Stimulated activated CD4-positive, alpha-beta T cell treated with anti-CD3 and anti-CD28 coated beads, Interleukin-4, amount 100 ng/mL, for 24 hours (primary cell): Measurements from ENCODE around the gene PUS1.
"Not testable (repeated sequence)": the region's sequence is repeated elsewhere in the genome, so short reads cannot be mapped to it uniquely, and the experiment has no call there.

Source experiments
- DNase-seq: peaks from one replicate; pipeline ENCODE4 v3.0.0-alpha.2; 2020

PUS1 gene

DNA sequence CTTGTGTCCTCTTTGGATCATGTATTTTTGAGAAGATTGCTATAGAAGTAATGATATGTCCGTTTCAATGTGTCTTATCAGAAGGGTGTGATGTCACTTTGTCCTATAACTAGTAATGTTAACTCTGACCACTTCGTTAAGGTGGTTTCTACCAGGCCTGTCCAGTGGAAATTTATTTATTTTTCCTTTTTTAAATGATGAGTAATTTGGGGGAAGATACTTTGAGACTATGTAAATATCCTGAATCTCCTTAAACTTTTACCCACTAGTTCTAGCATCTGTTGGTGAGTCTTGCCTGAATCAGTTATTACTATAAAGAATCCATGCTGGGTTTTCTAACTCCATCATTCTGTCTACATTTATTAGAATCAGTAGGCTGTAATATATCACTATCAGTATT lies 36.0 kb downstream of the PUS1 start:
- no peak for DNase-seq

DNA sequence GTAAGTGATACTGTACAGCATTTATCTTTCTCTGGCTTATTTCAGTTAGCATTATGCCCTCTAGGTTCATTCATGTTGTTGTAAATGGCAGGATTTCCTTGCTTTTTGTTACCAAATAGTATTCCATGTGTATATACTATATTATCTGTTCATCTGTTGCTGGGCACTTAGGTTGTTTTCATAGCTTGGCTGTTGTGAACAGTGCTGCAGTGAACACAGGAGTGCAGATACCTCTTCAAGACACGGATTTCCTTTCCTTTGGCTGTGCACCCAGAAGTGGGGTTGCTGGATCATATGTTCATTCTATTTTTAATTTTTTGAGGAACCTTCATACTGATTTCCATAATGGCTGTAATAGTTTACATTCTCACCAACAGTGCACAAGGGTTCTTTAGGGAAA lies 42.1 kb downstream of the PUS1 start:
- DNase-seq, result no peak

DNA sequence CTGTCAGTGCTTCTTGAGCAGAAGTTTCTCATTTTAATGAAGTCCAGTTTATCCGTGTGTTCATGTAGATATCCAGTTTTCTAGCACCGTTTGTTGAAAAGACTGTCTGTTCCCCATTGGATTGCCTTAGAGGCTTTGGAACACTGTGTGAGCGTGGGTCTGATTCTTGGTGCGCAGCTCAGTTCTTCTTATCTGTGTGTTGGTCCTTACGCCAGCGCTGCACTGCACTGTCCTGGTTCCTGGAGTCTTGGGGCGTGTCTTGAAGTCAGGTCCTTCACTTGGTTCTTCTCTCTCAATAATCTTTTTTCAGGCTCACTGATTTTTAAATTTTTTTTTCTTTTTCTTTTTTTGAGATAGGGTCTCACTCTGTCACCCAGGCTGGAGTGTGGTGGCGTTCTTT lies 46.2 kb downstream of the PUS1 start:
- no peak for DNase-seq

GRCh38 chr12:131979606-131980005 lies 50.5 kb downstream of the PUS1 start:
- no peak for DNase-seq

GRCh38 chr12:131980263-131980662 lies 51.2 kb downstream of the PUS1 start:
- DNase-seq, result no peak

DNA sequence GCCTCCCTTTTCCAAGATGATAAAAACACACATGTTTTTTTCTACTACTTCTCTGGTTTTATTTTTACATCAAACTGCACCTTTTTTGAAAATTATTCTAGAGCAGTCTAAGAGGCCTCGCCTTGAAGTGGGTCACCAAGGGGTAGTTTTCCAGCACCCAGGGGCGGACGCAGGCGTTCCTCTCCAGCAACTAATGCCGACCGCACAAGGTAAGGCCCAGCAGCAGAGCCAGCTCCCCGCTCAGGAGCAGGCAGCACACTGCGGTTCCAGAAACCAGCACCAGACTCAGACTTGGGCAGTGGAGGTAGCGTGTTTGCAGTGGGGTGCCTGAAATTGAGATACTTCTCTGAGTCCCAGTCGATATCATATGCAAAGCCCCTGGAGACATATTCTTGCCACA lies 52.3 kb downstream of the PUS1 start:
- DNase-seq, result no peak

GRCh38 chr12:131982041-131982440 lies 53.0 kb downstream of the PUS1 start:
- no peak for DNase-seq

DNA sequence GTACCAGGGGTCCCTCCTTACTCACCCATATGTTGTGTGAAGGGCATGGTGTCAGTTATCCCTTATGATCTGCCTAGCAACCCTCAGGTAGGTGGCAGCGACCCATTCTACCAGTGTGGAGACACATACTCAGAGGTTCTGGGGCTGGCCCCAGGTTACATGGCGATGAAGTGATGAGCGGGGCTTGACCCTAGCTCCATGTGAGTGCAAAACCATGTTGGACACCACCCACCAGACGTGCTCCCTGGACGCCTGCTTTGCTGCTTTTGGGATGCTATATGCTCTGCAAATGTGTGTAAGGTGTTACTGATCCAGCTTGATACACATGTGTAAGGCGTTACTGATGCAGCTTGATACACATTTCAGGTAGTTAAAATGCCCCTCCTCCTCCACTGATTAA lies 54.0 kb downstream of the PUS1 start:
- no peak for DNase-seq

GRCh38 chr12:131983554-131983953 lies 54.5 kb downstream of the PUS1 start:
- no peak for DNase-seq

GRCh38 chr12:131984334-131984733 lies 55.3 kb downstream of the PUS1 start:
- DNase-seq, result no peak

- DNase-seq, result not testable (repeated sequence)
These were observed 56.4 kb downstream of the PUS1 start for GRCh38 chr12:131985510-131985875.

GRCh38 chr12:131986361-131986760 lies 57.3 kb downstream of the PUS1 start:
- DNase-seq, result no peak

GRCh38 chr12:131986910-131987309 lies 57.8 kb downstream of the PUS1 start:
- DNase-seq, result no peak

DNA sequence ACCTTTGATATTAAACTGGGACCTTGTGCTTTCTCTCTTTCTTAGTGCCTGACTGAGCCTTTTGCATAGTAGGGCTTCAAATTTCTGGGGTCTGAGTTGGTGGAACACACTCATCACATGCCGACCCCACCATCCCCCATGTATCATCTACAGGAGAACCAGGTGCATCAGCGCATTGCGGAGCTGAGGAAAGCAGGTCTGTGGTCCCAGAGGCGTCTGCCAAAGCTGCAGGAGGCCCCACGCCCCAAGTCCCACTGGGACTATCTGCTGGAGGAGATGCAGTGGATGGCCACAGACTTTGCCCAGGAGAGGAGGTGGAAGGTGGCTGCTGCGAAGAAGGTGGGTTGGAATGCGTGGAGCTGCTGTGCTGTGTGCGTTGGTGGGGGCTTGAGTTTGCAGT lies 58.5 kb downstream of the PUS1 start:
- no peak for DNase-seq

DNA sequence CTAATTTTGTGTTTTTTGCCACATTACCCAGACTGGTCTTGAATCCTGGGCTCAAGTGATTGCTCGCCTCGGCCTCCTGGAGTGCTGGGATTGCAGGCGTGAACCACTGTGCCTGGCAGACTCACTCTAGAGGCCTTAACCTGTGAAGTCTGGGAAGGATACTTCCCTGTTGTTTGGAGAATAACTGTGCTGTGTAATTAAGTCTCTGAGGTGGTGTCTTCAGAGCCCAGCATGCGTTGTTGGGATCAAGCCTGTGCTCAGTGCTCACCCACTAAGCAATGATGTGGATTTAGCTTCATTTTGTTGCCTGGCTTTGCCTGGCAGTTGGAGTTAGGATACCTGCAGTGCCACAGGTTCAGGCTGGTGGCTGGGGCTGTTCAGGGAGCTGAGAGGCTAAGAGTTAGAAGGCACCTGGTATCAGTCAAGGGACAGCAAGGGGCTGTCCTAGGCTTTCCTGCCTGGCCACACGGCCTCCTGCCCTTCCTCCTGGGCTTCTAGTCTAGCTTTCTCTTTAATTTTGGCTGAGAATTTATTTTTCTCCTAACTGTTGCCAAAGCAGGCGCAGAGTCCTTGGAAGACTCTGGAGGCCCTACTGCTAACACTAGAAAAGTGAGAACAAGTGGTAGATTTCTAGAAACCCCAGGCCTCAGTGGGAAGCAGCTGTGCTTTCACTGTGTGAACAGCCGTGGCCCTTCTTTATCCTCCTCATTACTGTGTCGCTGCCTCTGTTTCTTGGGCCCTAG lies 59.1 kb downstream of the PUS1 start:
- no peak for DNase-seq

DNA sequence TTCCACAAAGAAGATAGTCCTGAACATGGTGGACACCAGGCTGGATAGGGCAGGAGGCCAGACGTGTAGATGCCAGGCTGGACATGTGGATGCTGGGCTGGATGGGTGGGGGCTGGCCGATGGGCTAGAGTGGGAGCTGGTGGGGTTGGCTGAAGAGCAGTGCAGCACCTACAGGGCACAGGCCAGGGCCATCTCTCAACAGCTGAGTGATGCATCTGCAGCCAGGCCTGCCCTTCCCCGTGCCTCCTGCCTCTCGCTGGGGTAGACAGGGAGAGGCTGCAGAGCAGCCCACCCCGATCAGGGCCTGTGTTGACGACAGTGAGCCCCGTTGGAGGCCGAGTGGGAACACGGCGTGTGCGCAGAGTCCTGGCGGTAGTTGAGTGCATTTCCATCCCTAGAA lies 59.9 kb downstream of the PUS1 start:
- DNase-seq, result no peak

DNA sequence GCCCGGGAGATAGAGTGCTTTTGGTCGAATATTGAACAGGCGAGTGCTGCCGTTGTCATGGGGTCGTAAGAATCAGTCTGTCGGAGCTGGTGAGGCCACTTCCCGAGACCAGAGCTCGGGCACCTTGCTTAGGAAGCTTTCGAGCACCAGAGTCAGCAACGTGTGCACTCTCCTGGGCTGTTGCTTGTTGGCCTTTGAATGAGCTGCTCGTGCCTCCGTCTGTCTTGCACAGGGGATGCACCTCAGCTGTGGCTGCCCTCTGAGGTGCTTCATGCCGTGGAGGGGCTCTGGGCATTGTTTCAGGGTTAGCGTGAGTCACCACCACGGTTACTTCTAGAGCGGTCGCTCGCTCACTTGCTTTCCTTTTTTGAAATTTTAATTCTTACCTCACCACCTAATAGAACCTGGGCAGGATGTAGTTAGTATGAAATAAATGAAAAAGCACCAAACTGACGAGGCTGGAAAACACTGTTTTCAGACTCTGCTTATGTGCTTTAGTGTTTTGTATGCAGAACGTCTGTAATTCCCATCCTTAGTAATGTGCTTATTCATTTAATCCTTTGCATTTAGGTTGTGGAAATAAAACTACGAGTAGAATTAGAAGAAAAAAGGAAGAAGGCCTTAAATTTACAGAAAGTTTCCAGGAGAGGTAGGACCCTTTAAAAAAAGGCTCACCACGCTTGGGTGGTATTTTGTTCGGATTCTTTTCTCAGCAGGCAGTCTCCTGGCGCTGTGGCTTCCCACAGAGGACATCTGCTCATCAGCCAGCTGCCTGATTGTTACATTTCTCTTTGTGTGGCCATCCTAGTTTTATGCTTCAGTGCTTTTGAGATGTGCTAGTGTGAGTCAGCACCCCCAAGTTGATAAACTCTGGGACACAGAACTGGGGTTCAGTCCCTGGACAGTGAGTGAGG lies 61.2 kb downstream of the PUS1 start:
- DNase-seq, result no peak

DNA sequence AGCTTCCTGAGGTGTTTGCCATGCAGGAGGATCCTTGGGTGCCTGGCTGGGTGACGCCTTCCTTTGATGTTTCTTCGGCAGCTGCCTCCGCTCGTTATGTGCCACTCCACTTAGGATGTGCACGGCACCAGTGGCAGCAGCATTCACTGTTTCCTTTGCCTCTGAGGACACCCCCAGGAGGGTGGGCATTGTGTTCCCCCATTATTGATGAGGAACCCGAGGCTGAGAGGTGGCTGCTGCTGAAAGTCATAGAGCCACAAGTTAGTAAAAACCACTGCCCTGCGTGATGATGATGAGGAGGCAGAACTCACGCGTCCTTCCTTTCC lies 61.9 kb downstream of the PUS1 start:
- no peak for DNase-seq

DNA sequence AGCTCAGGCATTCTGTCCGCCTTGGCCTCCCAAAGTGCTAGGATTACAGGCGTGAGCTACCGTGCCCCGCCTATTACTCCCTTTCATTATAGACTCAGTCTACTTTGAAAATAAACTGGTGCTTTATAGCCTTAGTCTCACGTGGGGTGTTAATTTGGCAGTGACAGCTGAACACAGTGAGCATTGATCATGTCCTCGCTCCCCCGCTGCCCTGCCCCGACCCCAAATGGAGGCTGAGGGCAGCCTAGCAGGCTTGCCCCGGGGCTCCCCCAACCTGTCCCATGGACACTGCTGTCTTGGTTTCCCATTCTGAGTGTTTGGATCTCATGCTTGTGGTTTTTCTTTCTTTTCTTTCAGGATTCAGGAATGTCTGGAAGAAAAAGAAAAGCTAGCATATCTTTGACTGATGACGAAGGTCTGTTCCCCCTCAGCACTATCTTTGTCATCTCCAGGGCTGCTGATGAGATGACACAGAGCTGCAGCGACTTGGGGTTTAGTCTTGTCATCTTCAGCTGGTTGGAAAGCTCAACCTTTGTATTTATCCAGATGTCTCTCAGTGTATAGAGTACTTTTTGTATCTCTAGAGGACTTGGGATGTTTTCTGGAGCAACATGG lies 62.8 kb downstream of the PUS1 start:
- no peak for DNase-seq

GRCh38 chr12:131994589-131994988 lies 65.5 kb downstream of the PUS1 start:
- no peak for DNase-seq
